ENCODE data around the gene MATN4.

GRCh38 chr20:45341579-45341938 is 33.5 kb upstream of the MATN4 start:
- TF ChIP-seq, protein P1, sequence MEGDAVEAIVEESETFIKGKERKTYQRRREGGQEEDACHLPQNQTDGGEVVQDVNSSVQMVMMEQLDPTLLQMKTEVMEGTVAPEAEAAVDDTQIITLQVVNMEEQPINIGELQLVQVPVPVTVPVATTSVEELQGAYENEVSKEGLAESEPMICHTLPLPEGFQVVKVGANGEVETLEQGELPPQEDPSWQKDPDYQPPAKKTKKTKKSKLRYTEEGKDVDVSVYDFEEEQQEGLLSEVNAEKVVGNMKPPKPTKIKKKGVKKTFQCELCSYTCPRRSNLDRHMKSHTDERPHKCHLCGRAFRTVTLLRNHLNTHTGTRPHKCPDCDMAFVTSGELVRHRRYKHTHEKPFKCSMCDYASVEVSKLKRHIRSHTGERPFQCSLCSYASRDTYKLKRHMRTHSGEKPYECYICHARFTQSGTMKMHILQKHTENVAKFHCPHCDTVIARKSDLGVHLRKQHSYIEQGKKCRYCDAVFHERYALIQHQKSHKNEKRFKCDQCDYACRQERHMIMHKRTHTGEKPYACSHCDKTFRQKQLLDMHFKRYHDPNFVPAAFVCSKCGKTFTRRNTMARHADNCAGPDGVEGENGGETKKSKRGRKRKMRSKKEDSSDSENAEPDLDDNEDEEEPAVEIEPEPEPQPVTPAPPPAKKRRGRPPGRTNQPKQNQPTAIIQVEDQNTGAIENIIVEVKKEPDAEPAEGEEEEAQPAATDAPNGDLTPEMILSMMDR (IDR thresholded peaks at IDR 0.05): no peak
- TF ChIP-seq POLR2A (IDR thresholded peaks at IDR 0.05): no peak
